Kidney (tissue), 14 donors: Measurements from ENCODE around the gene FRA10AC1. TPM values are rescaled to one million over a fixed set of nuclear protein-coding genes. Genes with fewer than 3 reads are reported as not detected.

Experiments
- DNase-seq, 5 donors: peaks; one replicate each; pipeline ENCODE4 v3.0.0-alpha.2; 2013 to 2020
- FAIRE-seq: peaks from 2 replicates; lab custom pipeline; 2012; peaks lifted over from hg19 to GRCh38; lab: Jason Lieb, UNC
- H3K27ac ChIP-seq, 2 donors: one replicate each; pipeline ENCODE4 v1.7.0; 2013; ENCODE audit warnings: low read depth in 2 of 2, low read length in 2 of 2, inconsistent platforms in 1 of 2
- H3K27me3 ChIP-seq: one replicate; pipeline ENCODE4 v1.7.1; 2013; ENCODE audit warnings: low read length, inconsistent platforms; ENCODE audit not compliant: control insufficient read depth, insufficient read depth
- H3K36me3 ChIP-seq, 3 donors: one replicate each; pipeline versions ENCODE4 v1.7.0 to v1.7.1; 2013; ENCODE audit warnings: low read length in 3 of 3, control low read depth in 1 of 3, inconsistent platforms in 1 of 3; ENCODE audit not compliant: insufficient read depth in 3 of 3, control insufficient read depth in 2 of 3
- H3K4me1 ChIP-seq, 3 donors: one replicate each; pipeline versions ENCODE4 v1.7.0 to v1.7.1; 2013; ENCODE audit warnings: low read length in 3 of 3, inconsistent platforms in 1 of 3, low read depth in 1 of 3; ENCODE audit not compliant: control insufficient read depth in 2 of 3, insufficient read depth in 2 of 3
- H3K4me3 ChIP-seq, 3 donors: one replicate each; pipeline versions ENCODE4 v1.7.0 to v1.8.1; 2013; ENCODE audit warnings: low read length in 3 of 3, control low read depth in 1 of 3, inconsistent platforms in 1 of 3
- H3K9ac ChIP-seq, 3 donors: one replicate each; pipeline versions ENCODE4 v1.7.0 to v1.7.1; 2013; ENCODE audit warnings: low read length in 3 of 3, control low read depth in 1 of 3, inconsistent platforms in 1 of 3
- H3K9me3 ChIP-seq, 3 donors: one replicate each; pipeline versions ENCODE4 v1.7.0 to v1.7.1; 2013; ENCODE audit warnings: low read length in 3 of 3, control low read depth in 1 of 3, inconsistent platforms in 1 of 3; ENCODE audit not compliant: control insufficient read depth in 2 of 3, insufficient read depth in 1 of 3
- CTCF ChIP-seq: IDR thresholded peaks from 3 replicates; pipeline ENCODE4 v1.5.1; 2012; ENCODE audit warnings: mild to moderate bottlenecking, moderate library complexity, borderline replicate concordance; ENCODE audit not compliant: insufficient read depth; ENCODE audit errors: extremely low read depth
- intact Hi-C: fragments of 100-400 bp; cut with DNase I; formaldehyde crosslinking; loops from one replicate; pipeline ENCODE4 v1.11.1; 2022
- polyA plus RNA-seq: library from polyadenylated mRNA; stranded (reverse); fragments of 350-450 nt; fragmentation: Illumina TruSeq; extraction: RNeasy Lipid Tissue Mini Kit (QIAGEN cat#74804); gene quantifications from one replicate; pipeline ENCODE4 v1.2.3, GENCODE V29; 2014; ENCODE audit warnings: low read depth, low replicate concordance; ENCODE audit not compliant: insufficient read depth
- total RNA-seq: library from RNA; stranded (reverse); fragmentation: NEBNext Ultra II Directional; extraction: Animal tissue kit (Norgen Biotek cat#: 25700); gene quantifications from one replicate; pipeline ENCODE4 v1.2.1, GENCODE V29; 2021
- donor health status: control.
- donor health status: control.
- donor health status: control.
- donor health status: control.
- donor health status: control.
- donor health status: DM: yes; HTN: yes; CAD: no.
- donor health status: Normal renal cell carcinoma (clear cell type).

The FRA10AC1 gene
- total and polyA plus RNA-seq, 2 donors from 2014 or later, result 15.6 to 18.9 TPM

DNA sequence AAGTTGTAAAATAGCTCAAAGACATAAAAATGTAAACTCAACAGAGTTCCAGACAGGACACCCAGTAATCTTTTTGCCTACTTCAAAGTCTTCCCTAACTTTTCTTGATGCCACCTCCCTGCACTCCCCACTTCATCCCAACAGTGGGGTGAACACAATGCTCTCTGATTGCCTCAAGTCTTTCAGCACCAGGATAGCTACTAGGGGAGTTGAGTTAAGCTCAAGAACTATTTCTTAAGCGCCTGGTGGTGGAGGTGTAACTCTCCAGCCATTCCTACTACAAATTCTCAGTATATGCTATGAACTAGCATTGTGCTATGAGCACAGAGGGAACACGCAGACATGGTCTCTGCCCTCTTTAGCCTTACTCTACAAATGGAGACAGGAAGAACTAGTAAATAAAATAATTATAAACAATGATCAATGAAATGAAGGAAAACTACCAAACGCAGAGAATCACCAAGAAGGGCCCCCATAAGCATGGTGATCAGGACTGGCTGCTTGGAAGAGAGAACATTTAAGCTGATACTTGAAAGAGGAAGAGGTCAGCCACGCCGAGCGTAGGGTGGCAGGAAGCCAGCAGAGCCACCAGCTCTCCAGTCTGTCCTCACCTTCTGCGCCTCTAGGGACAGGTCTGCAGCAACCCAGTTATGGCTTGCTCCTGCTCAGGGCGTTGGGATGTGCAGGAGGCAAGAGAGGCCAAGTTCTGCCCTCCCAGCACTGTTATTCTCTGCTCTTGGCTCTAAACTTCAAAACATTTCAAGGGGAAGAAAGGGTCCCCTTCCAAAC lies 16.7 kb upstream of the FRA10AC1 start:
- H3K27me3 ChIP-seq, result no peaks in the 10 kb centered on the region
- H3K27ac ChIP-seq, result no peak overlapping the region
- no peak overlapping the region for H3K4me3 ChIP-seq
- FAIRE-seq (no peak), DNase-seq (no peak)
- intact Hi-C loops, result no loop called here
- no peak for TF ChIP-seq CTCF
- H3K36me3 ChIP-seq, result no peaks in the 10 kb centered on the region
- H3K4me1 ChIP-seq, result no peaks in the 10 kb centered on the region
- H3K9me3 ChIP-seq, result no peaks in the 10 kb centered on the region
- no peak overlapping the region for H3K9ac ChIP-seq

DNA sequence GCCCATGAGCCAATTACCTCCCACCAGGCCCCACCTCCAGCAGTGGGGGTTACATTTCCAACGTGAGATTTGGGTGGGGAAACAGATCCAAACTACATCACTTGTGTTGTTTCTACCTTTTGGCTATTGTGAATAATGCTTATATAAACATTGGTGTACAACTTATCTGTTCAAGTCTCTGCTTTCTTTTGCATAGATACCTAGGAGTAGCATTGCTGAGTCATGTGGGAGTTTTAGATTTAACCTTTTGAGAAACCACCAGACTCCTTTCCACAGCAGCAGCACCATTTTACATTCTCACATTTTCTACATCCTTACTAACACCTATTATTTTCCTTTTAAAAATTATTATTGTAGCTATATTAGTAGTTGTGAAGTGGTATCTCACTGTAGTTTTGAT lies 14.4 kb upstream of the FRA10AC1 start:
- DNase-seq (no peak), FAIRE-seq (no peak)
- no peak overlapping the region for H3K9ac ChIP-seq
- intact Hi-C loops, result no loop called here
- no peak for TF ChIP-seq CTCF
- H3K4me3 ChIP-seq, result no peak overlapping the region
- H3K27me3 ChIP-seq, result no peaks in the 10 kb centered on the region
- no peaks in the 10 kb centered on the region for H3K36me3 ChIP-seq
- H3K4me1 ChIP-seq, result no peaks in the 10 kb centered on the region
- H3K9me3 ChIP-seq, result no peaks in the 10 kb centered on the region
- no peak overlapping the region for H3K27ac ChIP-seq

GRCh38 chr10:93715345-93715744 lies 13.0 kb upstream of the FRA10AC1 start:
- no peak for TF ChIP-seq CTCF
- H3K4me1 ChIP-seq, result no peaks in the 10 kb centered on the region
- H3K4me3 ChIP-seq, result no peak overlapping the region
- intact Hi-C loops, result no loop called here
- no peaks in the 10 kb centered on the region for H3K27me3 ChIP-seq
- no peaks in the 10 kb centered on the region for H3K9me3 ChIP-seq
- FAIRE-seq (no peak), DNase-seq (no peak)
- H3K36me3 ChIP-seq, result no peaks in the 10 kb centered on the region
- no peak overlapping the region for H3K9ac ChIP-seq
- H3K27ac ChIP-seq, result no peak overlapping the region

DNA sequence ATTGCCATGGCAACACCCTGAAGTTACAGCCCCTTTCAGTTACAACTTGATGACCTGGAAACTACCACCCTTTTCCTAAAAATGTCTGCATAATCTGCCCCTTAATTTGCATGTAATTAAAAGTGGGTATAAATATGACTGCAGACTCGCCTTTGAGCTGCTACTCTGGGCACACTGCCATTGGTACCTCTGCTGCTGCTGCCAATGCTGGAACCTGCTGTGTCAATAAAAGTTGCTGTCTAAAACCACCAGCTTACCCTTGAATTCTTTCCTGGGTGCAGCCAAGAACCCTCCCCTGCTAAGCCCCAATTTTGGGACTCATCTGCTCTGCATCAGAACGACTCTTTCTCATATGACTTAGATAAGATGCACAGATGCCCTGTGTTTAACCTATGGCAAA lies 10.2 kb upstream of the FRA10AC1 start:
- Histone ChIP-seq H3K36me3 (no peaks in the 10 kb centered on the region), H3K9ac (no peak overlapping the region), H3K9me3 (no peaks in the 10 kb centered on the region), H3K4me1 (no peaks in the 10 kb centered on the region), H3K27ac (no peak overlapping the region), H3K27me3 (no peaks in the 10 kb centered on the region), H3K4me3 (no peak overlapping the region)
- FAIRE-seq (no peak), DNase-seq (no peak)
- intact Hi-C loops, result no loop called here
- TF ChIP-seq CTCF, result no peak
